GM12865 (cell line): Measurements from ENCODE around the gene ZNF155.

ENCODE experiments used
- DNase-seq: peaks from one replicate; pipeline ENCODE4 v3.0.0; 2010; ENCODE audit warnings: low read depth
- H3K4me3 ChIP-seq: 2 replicates; pipeline ENCODE4 v1.5.1; 2011; ENCODE audit warnings: mild to moderate bottlenecking, low read depth, low read length, control low read depth
- CTCF ChIP-seq: IDR thresholded peaks from 2 replicates; pipeline ENCODE4 v1.5.1; 2011; ENCODE audit warnings: low read length, control low read depth, low read depth, inconsistent platforms; ENCODE audit not compliant: insufficient read depth; ENCODE audit errors: missing control alignments

The ZNF155 gene

GRCh38 chr19:44032001-44032610, 48.1 kb downstream of the ZNF155 start:
- TF ChIP-seq CTCF, result no peak
- DNase-seq, result no peak
- H3K4me3 ChIP-seq, result no peak overlapping the region

- DNase-seq, result no peak
- H3K4me3 ChIP-seq, result no peak overlapping the region
- no peak for TF ChIP-seq CTCF
Observed at GRCh38 chr19:44042147-44042546, 58.2 kb downstream of the ZNF155 start.
